ENCODE results near the gene NTSR1.

DNA sequence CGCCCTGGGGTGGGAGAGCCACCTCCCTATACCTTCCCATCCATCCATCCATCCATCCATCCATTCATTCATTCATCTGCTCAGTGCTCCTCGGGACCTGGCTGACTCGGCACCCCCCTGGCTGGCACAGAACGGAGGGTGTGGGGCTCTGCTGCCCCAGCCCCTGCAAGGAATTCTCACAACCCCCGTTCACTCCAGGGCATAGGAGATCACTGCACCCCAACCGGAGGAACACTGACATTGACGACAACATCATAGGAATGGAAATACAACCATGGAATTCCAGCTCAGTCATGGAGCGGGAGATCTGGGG is 59.6 kb downstream of the NTSR1 start:
- no peak for TF ChIP-seq POLR2A (IDR thresholded peaks at IDR 0.05)
- TF ChIP-seq, protein P1, sequence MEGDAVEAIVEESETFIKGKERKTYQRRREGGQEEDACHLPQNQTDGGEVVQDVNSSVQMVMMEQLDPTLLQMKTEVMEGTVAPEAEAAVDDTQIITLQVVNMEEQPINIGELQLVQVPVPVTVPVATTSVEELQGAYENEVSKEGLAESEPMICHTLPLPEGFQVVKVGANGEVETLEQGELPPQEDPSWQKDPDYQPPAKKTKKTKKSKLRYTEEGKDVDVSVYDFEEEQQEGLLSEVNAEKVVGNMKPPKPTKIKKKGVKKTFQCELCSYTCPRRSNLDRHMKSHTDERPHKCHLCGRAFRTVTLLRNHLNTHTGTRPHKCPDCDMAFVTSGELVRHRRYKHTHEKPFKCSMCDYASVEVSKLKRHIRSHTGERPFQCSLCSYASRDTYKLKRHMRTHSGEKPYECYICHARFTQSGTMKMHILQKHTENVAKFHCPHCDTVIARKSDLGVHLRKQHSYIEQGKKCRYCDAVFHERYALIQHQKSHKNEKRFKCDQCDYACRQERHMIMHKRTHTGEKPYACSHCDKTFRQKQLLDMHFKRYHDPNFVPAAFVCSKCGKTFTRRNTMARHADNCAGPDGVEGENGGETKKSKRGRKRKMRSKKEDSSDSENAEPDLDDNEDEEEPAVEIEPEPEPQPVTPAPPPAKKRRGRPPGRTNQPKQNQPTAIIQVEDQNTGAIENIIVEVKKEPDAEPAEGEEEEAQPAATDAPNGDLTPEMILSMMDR (IDR thresholded peaks at IDR 0.05), result no peak

Measured in testis (tissue), 2 donors.